BJ (cell line): Measurements from ENCODE around the gene NGRN. TPM values are rescaled to one million over a fixed set of nuclear protein-coding genes. Genes with fewer than 3 reads are reported as not detected.

Experiments used
- CTCF ChIA-PET: fragments of 350-600 bp; formaldehyde crosslinking; extraction: SDS; loops from one replicate; lab custom pipeline; 2021; ENCODE audit warnings: antibody characterized with exemption, inconsistent platforms; lab: Yijun Ruan, JAX
- POLR2A ChIA-PET: fragments of 300-600 bp; sonication (Branson Sonifier 250); formaldehyde crosslinking; extraction: SDS; loops from one replicate; lab custom pipeline; 2021; ENCODE audit warnings: antibody characterized with exemption; lab: Charles Lee
- DNase-seq: peaks from one replicate; pipeline ENCODE4 v3.0.0-alpha.2; 2011; ENCODE audit warnings: low read depth
- H3K27me3 ChIP-seq: 2 replicates; pipeline ENCODE4 v1.6.0; 2011; ENCODE audit warnings: low read length; ENCODE audit not compliant: control insufficient read depth, insufficient read depth
- H3K36me3 ChIP-seq: 2 replicates; pipeline ENCODE4 v1.5.1; 2011; ENCODE audit warnings: low read length; ENCODE audit not compliant: control insufficient read depth, insufficient read depth
- H3K4me3 ChIP-seq: 2 replicates; pipeline ENCODE4 v1.5.1; 2011; ENCODE audit warnings: low read depth, mild to moderate bottlenecking, control low read depth, low read length
- CTCF ChIP-seq: IDR thresholded peaks from 2 replicates; pipeline ENCODE4 v1.5.1; 2011; ENCODE audit warnings: low read depth, mild to moderate bottlenecking, control low read depth, inconsistent platforms, low read length, moderate library complexity; ENCODE audit not compliant: insufficient read depth
- polyA plus RNA-seq: library from polyadenylated mRNA; depleted of rRNA; stranded (reverse); fragments of >200 nt; gene quantifications from 2 replicates; pipeline ENCODE4 v1.2.3, GENCODE V29; 2011

Gene NGRN
- polyA plus RNA-seq, 1 experiment, result 63.5 TPM

- ChIA-PET POLR2A (no interaction called here), CTCF (interaction anchor here (0.6 to 3.5 kb wide), 7 partner anchors 9 to 147 kb away, joined by 3 to 46 read pairs (median 7); partner anchors contain the start of genes CIB1 and GDPGP1)
- TF ChIP-seq CTCF, result no peak
- Histone ChIP-seq H3K4me3 (no peak overlapping the region), H3K36me3 (peaks cover 24% of the 10 kb centered on the region), H3K27me3 (no peaks in the 10 kb centered on the region)
- DNase-seq, result no peak
Measured at GRCh38 chr15:90222547-90222946, 42.9 kb upstream of the NGRN start.

DNA sequence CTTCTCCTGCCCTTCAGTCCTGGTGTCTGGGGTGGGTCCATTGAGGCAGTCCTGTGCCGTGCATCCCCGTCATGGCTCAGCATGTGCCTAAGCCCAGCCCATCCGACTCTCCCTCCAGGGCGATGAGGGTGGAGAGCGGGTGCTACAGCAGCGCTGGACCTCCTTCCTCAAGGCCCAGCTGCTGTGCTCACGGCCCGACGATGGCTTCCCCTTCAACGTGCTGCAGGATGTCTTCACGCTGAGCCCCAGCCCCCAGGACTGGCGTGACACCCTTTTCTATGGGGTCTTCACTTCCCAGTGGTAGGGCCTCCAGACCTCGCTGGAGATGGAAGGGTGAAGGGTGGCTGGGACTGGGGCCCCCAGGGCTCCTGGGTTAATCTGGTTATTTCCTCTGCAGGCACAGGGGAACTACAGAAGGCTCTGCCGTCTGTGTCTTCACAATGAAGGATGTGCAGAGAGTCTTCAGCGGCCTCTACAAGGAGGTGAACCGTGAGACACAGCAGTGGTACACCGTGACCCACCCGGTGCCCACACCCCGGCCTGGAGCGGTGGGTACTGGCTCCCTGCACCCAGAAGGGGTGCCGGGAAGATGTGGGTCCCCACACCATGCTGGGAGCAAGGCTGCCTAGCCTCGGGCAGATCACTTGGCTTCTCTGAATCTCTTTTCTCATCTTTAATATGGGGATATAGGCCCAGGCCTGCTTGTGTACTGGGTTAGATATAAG, 41.9 kb upstream of the NGRN start:
- ChIA-PET POLR2A (no interaction called here), CTCF (interaction anchor here (1.4 to 3.5 kb wide), 2 partner anchors 9 to 79 kb away, joined by 4 to 35 read pairs; no protein-coding TSS in a partner anchor)
- no peaks in the 10 kb centered on the region for H3K27me3 ChIP-seq
- no peak for TF ChIP-seq CTCF
- no peak overlapping the region for H3K4me3 ChIP-seq
- H3K36me3 ChIP-seq, result peaks cover 25% of the 10 kb centered on the region
- DNase-seq, result no peak

GRCh38 chr15:90225047-90225446, 40.4 kb upstream of the NGRN start:
- ChIA-PET POLR2A (no interaction called here), CTCF (interaction anchor here (0.9 kb wide), 1 partner anchor 350 kb away, joined by 3 read pairs; no protein-coding TSS in a partner anchor)
- Histone ChIP-seq H3K27me3 (no peaks in the 10 kb centered on the region), H3K36me3 (peaks cover 30% of the 10 kb centered on the region), H3K4me3 (no peak overlapping the region)
- no peak for TF ChIP-seq CTCF
- no peak for DNase-seq

DNA sequence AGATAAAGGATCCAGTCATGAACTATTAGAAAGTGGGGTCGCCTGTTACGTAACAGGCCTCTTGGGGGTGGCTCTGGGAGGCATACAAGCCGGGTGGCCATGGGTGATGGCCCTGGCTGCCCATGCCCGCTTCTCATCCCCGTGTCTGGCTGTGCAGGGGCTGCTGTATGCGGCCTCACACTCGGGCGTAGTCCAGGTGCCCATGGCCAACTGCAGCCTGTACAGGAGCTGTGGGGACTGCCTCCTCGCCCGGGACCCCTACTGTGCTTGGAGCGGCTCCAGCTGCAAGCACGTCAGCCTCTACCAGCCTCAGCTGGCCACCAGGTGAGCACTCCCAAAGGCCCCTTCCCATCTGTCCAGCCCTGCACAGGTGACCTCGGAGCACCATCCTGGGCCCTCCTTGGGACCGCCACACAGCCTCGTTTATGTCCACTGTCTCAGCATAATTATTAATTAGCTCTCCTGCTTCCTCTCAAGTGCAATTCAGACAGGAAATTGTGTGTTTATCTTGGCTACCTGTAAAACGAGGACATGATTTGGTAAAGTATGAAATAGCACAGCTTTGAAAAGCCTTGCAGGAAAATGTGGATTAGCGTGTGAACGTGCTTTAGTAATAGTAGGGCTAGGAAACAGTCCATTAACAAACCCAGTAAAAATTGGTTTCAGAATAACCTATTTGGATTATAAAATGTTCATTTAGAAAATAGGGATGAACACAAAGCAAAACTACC, 39.8 kb upstream of the NGRN start:
- DNase-seq, result no peak
- POLR2A ChIA-PET, result no interaction called here
- CTCF ChIA-PET, result interaction anchor here (0.9 kb wide), 1 partner anchor 351 kb away, joined by 3 read pairs; no protein-coding TSS in a partner anchor

More for the DNA sequence above, 39.8 kb upstream of the NGRN start:
- H3K4me3 ChIP-seq, result no peak overlapping the region
- peaks cover 31% of the 10 kb centered on the region for H3K36me3 ChIP-seq
- TF ChIP-seq CTCF, result no peak
- no peaks in the 10 kb centered on the region for H3K27me3 ChIP-seq
